ENCODE data around the gene LAMTOR2. TPM values are rescaled to one million over a fixed set of nuclear protein-coding genes. Genes with fewer than 3 reads are reported as not detected.

Gene LAMTOR2
- total RNA-seq, 1 donor from 2014 or later = 29.4 TPM

- Histone ChIP-seq H2AFZ (replicated peaks) (peak overlapping the region; percentile 94), H3K27me3 (no peaks in the 10 kb centered on the region), H3K9ac (peak overlapping the region; percentile 58), H3K27ac (no peak overlapping the region), H3K4me2 (peak overlapping the region; percentile 87), H3K36me3 (no peaks in the 10 kb centered on the region), H3K79me2 (ENCODE audit: low read depth) (peaks cover 52% of the 10 kb centered on the region), H3K4me1 (peaks cover 6% of the 10 kb centered on the region), H3K9me3 (ENCODE audit: low read depth) (no peaks in the 10 kb centered on the region), H3K4me3 (peak overlapping the region; percentile 90), H3F3A (ENCODE audit: low read depth) (peaks cover 19% of the 10 kb centered on the region), H4K20me1 (ENCODE audit: low read depth) (peaks cover 22% of the 10 kb centered on the region)
- Mint-ChIP-seq H3K4me3 (peak overlapping the region; percentile 96), H3K27me3 (ENCODE audit: insufficient read depth, low read depth) (peaks cover 12% of the 10 kb centered on the region), H3K4me1 (peaks cover 23% of the 10 kb centered on the region), H3K9me3 (no peaks in the 10 kb centered on the region), H3K27ac (peak overlapping the region; percentile 53), H3K36me3 (peaks cover 16% of the 10 kb centered on the region)
- DNase-seq (ENCODE audit: low spot score) = no peak
- TF ChIP-seq EZH2 (IDR thresholded peaks at IDR 0.05) (no peak), EZH2phosphoT487 (IDR thresholded peaks at IDR 0.05) (no peak)
- TF ChIP-seq, protein P1, sequence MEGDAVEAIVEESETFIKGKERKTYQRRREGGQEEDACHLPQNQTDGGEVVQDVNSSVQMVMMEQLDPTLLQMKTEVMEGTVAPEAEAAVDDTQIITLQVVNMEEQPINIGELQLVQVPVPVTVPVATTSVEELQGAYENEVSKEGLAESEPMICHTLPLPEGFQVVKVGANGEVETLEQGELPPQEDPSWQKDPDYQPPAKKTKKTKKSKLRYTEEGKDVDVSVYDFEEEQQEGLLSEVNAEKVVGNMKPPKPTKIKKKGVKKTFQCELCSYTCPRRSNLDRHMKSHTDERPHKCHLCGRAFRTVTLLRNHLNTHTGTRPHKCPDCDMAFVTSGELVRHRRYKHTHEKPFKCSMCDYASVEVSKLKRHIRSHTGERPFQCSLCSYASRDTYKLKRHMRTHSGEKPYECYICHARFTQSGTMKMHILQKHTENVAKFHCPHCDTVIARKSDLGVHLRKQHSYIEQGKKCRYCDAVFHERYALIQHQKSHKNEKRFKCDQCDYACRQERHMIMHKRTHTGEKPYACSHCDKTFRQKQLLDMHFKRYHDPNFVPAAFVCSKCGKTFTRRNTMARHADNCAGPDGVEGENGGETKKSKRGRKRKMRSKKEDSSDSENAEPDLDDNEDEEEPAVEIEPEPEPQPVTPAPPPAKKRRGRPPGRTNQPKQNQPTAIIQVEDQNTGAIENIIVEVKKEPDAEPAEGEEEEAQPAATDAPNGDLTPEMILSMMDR (IDR thresholded peaks at IDR 0.05) = no peak
These were observed 883 bp downstream of the LAMTOR2 start for GRCh38 chr1:156055281-156056048.

GRCh38 chr1:156056326-156056849 is 1.8 kb downstream of the LAMTOR2 start:
- H3K36me3 ChIP-seq = no peaks in the 10 kb centered on the region

GRCh38 chr1:156060937-156061636 is 6.5 kb downstream of the LAMTOR2 start, which contains the start of gene RAB25:
Gene RAB25 (plus strand): TSS chr1:156061160. CDS start chr1:156061401, 241 bp downstream.
- Histone ChIP-seq H3K27ac (peak within 1 kb of the TSS; percentile 88), H3K9ac (no peak within 1 kb of the TSS), H3F3A (ENCODE audit: low read depth) (peaks cover 61% of the 10 kb centered on the region), H3K27me3 (no peaks in the 10 kb centered on the region), H3K36me3 (no peaks in the 10 kb centered on the region), H3K79me2 (ENCODE audit: low read depth) (peaks cover 20% of the 10 kb centered on the region), H2AFZ (replicated peaks) (no peak within 1 kb of the TSS), H3K4me1 (peaks cover 28% of the 10 kb centered on the region), H3K9me3 (ENCODE audit: low read depth) (no peaks in the 10 kb centered on the region), H3K4me2 (peak within 1 kb of the TSS; percentile 74), H4K20me1 (ENCODE audit: low read depth) (no peaks in the 10 kb centered on the region), H3K4me3 (peak within 1 kb of the TSS; percentile 35)
- Mint-ChIP-seq H3K4me3 (peak within 1 kb of the TSS; percentile 46), H3K9me3 (no peaks in the 10 kb centered on the region), H3K27me3 (ENCODE audit: insufficient read depth, low read depth) (peaks cover 5% of the 10 kb centered on the region), H3K4me1 (peaks cover 33% of the 10 kb centered on the region), H3K36me3 (peaks cover 10% of the 10 kb centered on the region), H3K27ac (peak within 1 kb of the TSS; percentile 95)
- peak; percentile 64 for DNase-seq (ENCODE audit: low spot score)
- no peak for TF ChIP-seq EZH2phosphoT487 (IDR thresholded peaks at IDR 0.05)
- TF ChIP-seq, protein P1 (IDR thresholded peaks at IDR 0.05) = no peak

More at GRCh38 chr1:156056326-156056849, 1.8 kb downstream of the LAMTOR2 start:
- Mint-ChIP-seq H3K4me3 (peak overlapping the region; percentile 43), H3K4me1 (peaks cover 29% of the 10 kb centered on the region), H3K36me3 (peaks cover 15% of the 10 kb centered on the region), H3K9me3 (no peaks in the 10 kb centered on the region), H3K27ac (no peak overlapping the region), H3K27me3 (ENCODE audit: insufficient read depth, low read depth) (peaks cover 15% of the 10 kb centered on the region)
- Histone ChIP-seq H3K27me3 (no peaks in the 10 kb centered on the region), H2AFZ (replicated peaks) (no peak overlapping the region), H3K27ac (no peak overlapping the region), H3K9me3 (ENCODE audit: low read depth) (no peaks in the 10 kb centered on the region), H3K79me2 (ENCODE audit: low read depth) (peaks cover 48% of the 10 kb centered on the region), H3K9ac (no peak overlapping the region), H4K20me1 (ENCODE audit: low read depth) (peaks cover 21% of the 10 kb centered on the region), H3K4me2 (no peak overlapping the region), H3F3A (ENCODE audit: low read depth) (peaks cover 29% of the 10 kb centered on the region), H3K4me3 (no peak overlapping the region), H3K4me1 (peaks cover 15% of the 10 kb centered on the region)
- no peak for DNase-seq (ENCODE audit: low spot score)
- TF ChIP-seq, protein P1 (IDR thresholded peaks at IDR 0.05) = no peak
- TF ChIP-seq EZH2 (IDR thresholded peaks at IDR 0.05) (no peak), EZH2phosphoT487 (IDR thresholded peaks at IDR 0.05) (no peak)

Measured in neural progenitor cell (in vitro differentiated cells).